Cardiac fibroblast (primary cell): Measurements from ENCODE around the gene NAB2.

Experiments
- DNase-seq, 2 donors: peaks; one replicate each; pipeline versions ENCODE4 v3.0.0 to v3.0.0-alpha.2; 2010; ENCODE audit warnings: low read depth in 2 of 2
- H3K4me3 ChIP-seq, 2 donors: replicated peaks in 1 of 2; 1 replicate in 1 of 2; 2 replicates in 1 of 2; pipeline ENCODE4 v1.5.1; 2011; ENCODE audit warnings: low read depth in 2 of 2, low read length in 2 of 2, mild to moderate bottlenecking in 2 of 2, moderate library complexity in 1 of 2
- CTCF ChIP-seq: IDR thresholded peaks from one replicate; pipeline ENCODE4 v1.5.1; 2011; ENCODE audit warnings: low read depth, mild to moderate bottlenecking, low read length, inconsistent platforms

Gene NAB2

GRCh38 chr12:57101892-57102695 is 13.2 kb downstream of the NAB2 start:
- no peak overlapping the region for H3K4me3 ChIP-seq
- no peak for TF ChIP-seq CTCF
- DNase-seq: no peak

GRCh38 chr12:57103856-57104255 is 14.9 kb downstream of the NAB2 start:
- H3K4me3 ChIP-seq: no peak overlapping the region
- DNase-seq: no peak
- TF ChIP-seq CTCF: no peak

GRCh38 chr12:57104292-57104910 is 15.5 kb downstream of the NAB2 start:
- no peak for TF ChIP-seq CTCF
- H3K4me3 ChIP-seq: no peak overlapping the region
- no peak for DNase-seq

GRCh38 chr12:57105011-57105753 is 16.3 kb downstream of the NAB2 start:
- no peak overlapping the region for H3K4me3 ChIP-seq
- no peak for TF ChIP-seq CTCF
- no peak for DNase-seq

GRCh38 chr12:57106021-57106708 is 17.3 kb downstream of the NAB2 start:
- no peak for TF ChIP-seq CTCF
- no peak for DNase-seq
- H3K4me3 ChIP-seq: no peak overlapping the region

GRCh38 chr12:57107456-57108155 is 18.7 kb downstream of the NAB2 start:
- no peak overlapping the region for H3K4me3 ChIP-seq
- no peak for TF ChIP-seq CTCF
- DNase-seq: peak in 1 of 2 donors; percentile 49
